SK-N-SH (cell line): Measurements from ENCODE around the gene USP4.

Experiments used
- NRF1 ChIP-seq: IDR thresholded peaks from 2 replicates; pipeline ENCODE4 v1.6.1; 2012; ENCODE audit warnings: low read depth, mild to moderate bottlenecking, low read length
- POLR2AphosphoS5 ChIP-seq: IDR thresholded peaks from 2 replicates; pipeline ENCODE4 v1.6.1; 2012; ENCODE audit warnings: low read depth, low read length
- TF ChIP-seq, protein P1 (sequence below): fragments of 200-600 bp; sonication (generic); IDR thresholded peaks from 2 replicates; pipeline ENCODE4 v1.6.1; 2017; ENCODE audit warnings: antibody characterized with exemption, mild to moderate bottlenecking, moderate library complexity
- TF ChIP-seq, protein P2 (sequence below): fragments of 150-350 bp; IDR thresholded peaks from 2 replicates; pipeline ENCODE4 v1.6.1; 2017; ENCODE audit warnings: antibody characterized with exemption, low read length, low read depth, borderline replicate concordance

DNA sequence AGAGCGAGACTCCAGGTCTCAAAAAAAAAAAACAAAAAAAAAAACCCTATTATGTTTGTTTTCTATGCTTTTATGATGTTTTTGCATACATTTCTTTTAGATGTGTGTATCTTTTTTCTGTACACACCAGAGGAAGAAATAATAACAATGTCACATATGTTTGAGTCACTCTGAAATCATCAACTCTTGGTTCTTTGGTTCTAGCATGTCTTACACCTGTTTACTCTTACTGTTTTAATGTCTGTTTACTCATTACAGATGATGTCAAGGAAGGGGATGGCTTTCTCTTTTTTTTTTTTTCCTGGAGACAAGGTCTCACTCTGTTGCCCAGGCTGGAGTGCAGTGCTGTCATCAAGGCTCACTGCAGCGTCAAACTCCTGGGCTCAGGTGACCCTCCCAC is 47.9 kb upstream of the USP4 start:
- TF ChIP-seq, protein P1, sequence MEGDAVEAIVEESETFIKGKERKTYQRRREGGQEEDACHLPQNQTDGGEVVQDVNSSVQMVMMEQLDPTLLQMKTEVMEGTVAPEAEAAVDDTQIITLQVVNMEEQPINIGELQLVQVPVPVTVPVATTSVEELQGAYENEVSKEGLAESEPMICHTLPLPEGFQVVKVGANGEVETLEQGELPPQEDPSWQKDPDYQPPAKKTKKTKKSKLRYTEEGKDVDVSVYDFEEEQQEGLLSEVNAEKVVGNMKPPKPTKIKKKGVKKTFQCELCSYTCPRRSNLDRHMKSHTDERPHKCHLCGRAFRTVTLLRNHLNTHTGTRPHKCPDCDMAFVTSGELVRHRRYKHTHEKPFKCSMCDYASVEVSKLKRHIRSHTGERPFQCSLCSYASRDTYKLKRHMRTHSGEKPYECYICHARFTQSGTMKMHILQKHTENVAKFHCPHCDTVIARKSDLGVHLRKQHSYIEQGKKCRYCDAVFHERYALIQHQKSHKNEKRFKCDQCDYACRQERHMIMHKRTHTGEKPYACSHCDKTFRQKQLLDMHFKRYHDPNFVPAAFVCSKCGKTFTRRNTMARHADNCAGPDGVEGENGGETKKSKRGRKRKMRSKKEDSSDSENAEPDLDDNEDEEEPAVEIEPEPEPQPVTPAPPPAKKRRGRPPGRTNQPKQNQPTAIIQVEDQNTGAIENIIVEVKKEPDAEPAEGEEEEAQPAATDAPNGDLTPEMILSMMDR = no peak
- TF ChIP-seq, protein P2, sequence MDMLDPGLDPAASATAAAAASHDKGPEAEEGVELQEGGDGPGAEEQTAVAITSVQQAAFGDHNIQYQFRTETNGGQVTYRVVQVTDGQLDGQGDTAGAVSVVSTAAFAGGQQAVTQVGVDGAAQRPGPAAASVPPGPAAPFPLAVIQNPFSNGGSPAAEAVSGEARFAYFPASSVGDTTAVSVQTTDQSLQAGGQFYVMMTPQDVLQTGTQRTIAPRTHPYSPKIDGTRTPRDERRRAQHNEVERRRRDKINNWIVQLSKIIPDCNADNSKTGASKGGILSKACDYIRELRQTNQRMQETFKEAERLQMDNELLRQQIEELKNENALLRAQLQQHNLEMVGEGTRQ = no peak
- TF ChIP-seq POLR2AphosphoS5 (no peak), NRF1 (no peak)
